Esophagus (tissue), 2 donors: ENCODE results near the gene TKFC. TPM values are rescaled to one million over a fixed set of nuclear protein-coding genes. Genes with fewer than 3 reads are reported as not detected.

Experiments
- H3K27ac ChIP-seq, 2 donors: one replicate each; pipeline ENCODE4 v1.5.1; 2013; ENCODE audit warnings: low read depth in 2 of 2, mild to moderate bottlenecking in 2 of 2, inconsistent platforms in 1 of 2, low read length in 1 of 2, moderate library complexity in 1 of 2
- H3K27me3 ChIP-seq, 2 donors: one replicate each; pipeline ENCODE4 v1.6.1; 2013; ENCODE audit warnings: low read length in 2 of 2, control low read depth in 1 of 2, mild to moderate bottlenecking in 1 of 2; ENCODE audit not compliant: insufficient read depth in 2 of 2, control insufficient read depth in 1 of 2
- H3K36me3 ChIP-seq, 2 donors: one replicate each; pipeline ENCODE4 v1.6.1; 2013; ENCODE audit warnings: low read length in 1 of 2; ENCODE audit not compliant: control insufficient read depth in 2 of 2, insufficient read depth in 2 of 2
- H3K4me1 ChIP-seq, 2 donors: one replicate each; pipeline ENCODE4 v1.6.1; 2013; ENCODE audit warnings: low read length in 1 of 2; ENCODE audit not compliant: control insufficient read depth in 2 of 2, insufficient read depth in 2 of 2
- H3K4me3 ChIP-seq, 2 donors: one replicate each; pipeline ENCODE4 v1.5.1; 2013; ENCODE audit warnings: low read length in 2 of 2, mild to moderate bottlenecking in 2 of 2, low read depth in 1 of 2, moderate library complexity in 1 of 2
- H3K9me3 ChIP-seq, 2 donors: one replicate each; pipeline ENCODE4 v1.6.1; 2013; ENCODE audit warnings: mild to moderate bottlenecking in 2 of 2, low read depth in 1 of 2, low read length in 1 of 2, moderate library complexity in 1 of 2; ENCODE audit not compliant: control insufficient read depth in 2 of 2, insufficient read depth in 1 of 2
- WGBS, 2 donors: extraction: QIAGEN DNeasy Blood & Tissue Kit; methylation state at CpG; one replicate each; pipeline ENCODE4 v1.1.7; 2013; 5-methylcytosine and 5-hydroxymethylcytosine counted together
- polyA plus RNA-seq, 2 donors: library from polyadenylated mRNA; stranded (reverse); fragments of 200-250 nt; gene quantifications; one replicate each; pipeline ENCODE4 v1.2.3, GENCODE V29; 2013
- donor health status: healthy with polysubstance abuse.
- donor health status: Bipolar disorder and iron deficiency.

TKFC gene, protein sequence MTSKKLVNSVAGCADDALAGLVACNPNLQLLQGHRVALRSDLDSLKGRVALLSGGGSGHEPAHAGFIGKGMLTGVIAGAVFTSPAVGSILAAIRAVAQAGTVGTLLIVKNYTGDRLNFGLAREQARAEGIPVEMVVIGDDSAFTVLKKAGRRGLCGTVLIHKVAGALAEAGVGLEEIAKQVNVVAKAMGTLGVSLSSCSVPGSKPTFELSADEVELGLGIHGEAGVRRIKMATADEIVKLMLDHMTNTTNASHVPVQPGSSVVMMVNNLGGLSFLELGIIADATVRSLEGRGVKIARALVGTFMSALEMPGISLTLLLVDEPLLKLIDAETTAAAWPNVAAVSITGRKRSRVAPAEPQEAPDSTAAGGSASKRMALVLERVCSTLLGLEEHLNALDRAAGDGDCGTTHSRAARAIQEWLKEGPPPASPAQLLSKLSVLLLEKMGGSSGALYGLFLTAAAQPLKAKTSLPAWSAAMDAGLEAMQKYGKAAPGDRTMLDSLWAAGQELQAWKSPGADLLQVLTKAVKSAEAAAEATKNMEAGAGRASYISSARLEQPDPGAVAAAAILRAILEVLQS
- 10 to 100 TPM; 23.9 to 42.5 TPM for polyA plus RNA-seq

DNA sequence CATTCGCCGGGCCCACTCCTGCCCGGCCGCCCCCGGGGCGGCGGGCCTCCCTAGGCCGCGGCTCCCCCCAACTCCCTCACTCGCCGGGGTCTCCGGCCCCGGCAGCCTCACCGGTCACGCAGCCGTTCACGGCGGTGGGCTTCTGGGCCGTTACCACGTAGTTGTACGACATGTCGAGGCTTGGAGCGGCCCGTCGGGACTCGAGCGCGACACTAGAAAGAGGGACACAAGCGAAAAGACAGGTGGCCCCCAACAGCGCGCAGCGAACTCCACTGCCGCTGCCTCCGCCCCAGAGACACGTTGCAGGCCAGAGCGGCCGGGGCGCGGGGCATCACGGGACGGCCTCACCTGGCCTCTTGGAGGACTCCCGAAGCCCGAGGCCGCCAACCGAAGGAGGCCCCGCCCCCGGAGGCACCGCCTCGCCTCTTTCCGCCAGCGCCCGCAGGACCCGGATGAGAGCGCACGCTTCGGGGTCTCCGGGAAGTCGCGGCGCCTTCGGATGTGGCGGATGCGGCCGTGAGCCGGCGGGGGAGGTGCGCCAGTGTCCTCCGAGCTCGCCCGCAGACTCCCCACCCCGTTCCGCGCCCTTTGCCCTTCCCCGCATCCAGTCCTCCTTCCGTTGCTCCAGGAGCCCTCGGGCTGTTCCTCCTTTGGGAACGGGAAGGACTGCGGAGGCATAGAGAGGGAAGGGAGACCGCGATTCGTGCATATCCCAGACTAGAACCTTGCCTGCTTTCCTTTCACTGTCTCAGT, at the start of gene TKFC, which contains the start of gene DDB1:
Gene TKFC (plus strand): TSS at position 432 of the 753 bp plus-strand sequence. CDS start 1,501 bp downstream, outside the sequence.
Gene DDB1 (minus strand): TSS at position 309 of the 753 bp plus-strand sequence. CDS start 137 bp downstream, at position 172.
- Histone ChIP-seq H3K4me1 (peaks cover 3 to 9% of the 10 kb centered on the region in 2 donors), H3K27me3 (no peaks in the 10 kb centered on the region), H3K4me3 (peak within 1 kb of the TSS; percentile 77 to 92), H3K36me3 (peaks cover 2 to 11% of the 10 kb centered on the region in 2 donors), H3K9me3 (no peaks in the 10 kb centered on the region), H3K27ac (peak within 1 kb of the TSS; percentile 89 to 95)
- WGBS, 2 donors = 0 to 1% methylated on average over 71 to 81 of the region's 81 CpGs

DNA sequence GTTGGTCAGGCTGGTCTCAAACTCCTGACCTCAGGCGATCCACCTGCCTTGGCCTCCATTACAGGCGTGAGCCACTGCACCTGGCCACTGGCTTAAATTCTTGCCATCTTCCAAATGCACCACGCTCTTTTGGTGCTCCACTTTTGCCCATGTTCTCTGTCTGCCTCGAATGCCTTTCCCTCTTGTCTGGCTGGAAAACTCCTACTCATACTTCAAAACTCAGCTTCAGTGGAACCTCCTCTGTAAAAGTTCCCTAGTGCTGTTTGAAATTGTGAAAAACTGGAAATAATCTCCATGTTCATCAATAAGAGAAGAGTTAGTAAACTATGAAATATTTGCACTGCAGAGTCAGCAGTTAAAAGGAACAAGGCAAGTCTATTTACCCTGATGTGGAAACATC, 49.4 kb upstream of the TKFC start:
- Histone ChIP-seq H3K9me3 (no peaks in the 10 kb centered on the region), H3K4me3 (no peak overlapping the region), H3K27me3 (no peaks in the 10 kb centered on the region), H3K27ac (no peak overlapping the region), H3K4me1 (peaks cover 0 to 12% of the 10 kb centered on the region in 2 donors), H3K36me3 (peaks cover 0 to 2% of the 10 kb centered on the region in 2 donors)
- WGBS, 2 donors = 93 to 94% methylated on average over 4 of the region's 4 CpGs

DNA sequence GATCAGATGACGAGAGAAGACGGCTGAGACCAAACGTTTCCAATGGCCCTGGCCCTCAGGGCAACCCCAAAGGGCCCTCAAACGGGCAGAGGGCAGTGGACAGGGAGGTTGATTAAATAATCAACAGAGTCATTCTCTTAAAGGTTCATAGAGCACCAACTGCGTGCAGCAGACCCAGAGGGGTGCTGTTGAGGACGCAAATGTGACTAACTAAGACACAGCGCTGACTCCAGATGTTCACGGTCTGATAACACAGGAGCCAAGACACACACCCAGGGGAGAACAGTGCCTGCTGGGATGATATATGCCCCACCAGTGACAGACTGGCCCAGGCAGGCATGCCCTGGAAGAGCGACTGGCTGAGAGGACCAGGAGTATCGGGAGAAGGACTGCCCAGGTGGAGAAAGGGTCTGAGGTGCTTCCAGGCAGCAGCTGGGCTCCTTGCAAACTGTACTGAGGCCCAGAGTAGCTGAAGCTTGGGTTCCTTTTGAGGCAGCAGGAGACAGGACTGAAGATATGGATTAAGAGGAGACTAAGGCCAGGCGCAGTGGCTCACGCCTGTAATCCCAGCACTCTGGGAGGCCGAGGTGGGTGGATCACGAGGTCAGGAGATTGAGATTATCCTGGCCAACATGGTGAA, 45.6 kb upstream of the TKFC start:
- Histone ChIP-seq H3K36me3 (peaks cover 0 to 2% of the 10 kb centered on the region in 2 donors), H3K4me3 (no peak overlapping the region), H3K9me3 (no peaks in the 10 kb centered on the region), H3K4me1 (no peaks in the 10 kb centered on the region), H3K27ac (no peak overlapping the region), H3K27me3 (no peaks in the 10 kb centered on the region)
- WGBS, 2 donors = 81% methylated on average over 14 of the region's 14 CpGs

GRCh38 chr11:61290905-61291690, 41.9 kb upstream of the TKFC start:
- WGBS, 2 donors = 84 to 87% methylated on average over 12 of the region's 12 CpGs
- Histone ChIP-seq H3K36me3 (no peaks in the 10 kb centered on the region), H3K27ac (no peak overlapping the region), H3K4me1 (peaks cover 4 to 15% of the 10 kb centered on the region in 2 donors), H3K9me3 (no peaks in the 10 kb centered on the region), H3K4me3 (no peak overlapping the region), H3K27me3 (no peaks in the 10 kb centered on the region)

DNA sequence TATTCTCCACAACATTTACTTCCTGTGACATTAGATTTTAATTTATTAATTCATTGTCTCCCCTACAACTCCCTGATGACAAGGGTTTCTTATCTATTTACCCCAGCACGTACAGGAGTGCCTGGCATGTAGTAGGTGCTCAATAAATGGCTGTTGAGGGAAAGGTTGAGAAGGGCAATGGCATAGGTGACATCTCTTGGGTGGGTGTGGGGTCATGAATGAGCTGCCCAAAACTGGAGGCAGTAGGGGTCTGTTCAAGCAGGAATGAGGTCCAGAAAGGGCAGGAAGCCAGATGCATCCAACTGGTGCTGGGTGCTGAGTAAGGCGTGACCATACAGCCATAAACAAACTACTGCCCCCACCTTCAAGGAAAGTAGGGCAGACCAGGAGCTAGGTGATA, 40.7 kb upstream of the TKFC start:
- peaks cover 4 to 18% of the 10 kb centered on the region in 2 donors for H3K4me1 ChIP-seq
- no peak overlapping the region for H3K4me3 ChIP-seq
- no peak overlapping the region for H3K27ac ChIP-seq
- H3K9me3 ChIP-seq = no peaks in the 10 kb centered on the region
- WGBS, 2 donors = 92 to 96% methylated on average over 2 of the region's 2 CpGs
- no peaks in the 10 kb centered on the region for H3K27me3 ChIP-seq
- H3K36me3 ChIP-seq = no peaks in the 10 kb centered on the region

GRCh38 chr11:61293867-61294716, 38.9 kb upstream of the TKFC start:
- H3K36me3 ChIP-seq = peaks cover 0 to 5% of the 10 kb centered on the region in 2 donors
- H3K27ac ChIP-seq = no peak overlapping the region
- no peaks in the 10 kb centered on the region for H3K9me3 ChIP-seq
- H3K4me3 ChIP-seq = peak overlapping the region; percentile 43 to 46
- H3K4me1 ChIP-seq = peaks cover 4 to 18% of the 10 kb centered on the region in 2 donors
- 1% methylated on average over 50 to 60 of the region's 60 CpGs for whole genome bisulfite sequencing, 2 donors
- H3K27me3 ChIP-seq = no peaks in the 10 kb centered on the region

- H3K9me3 ChIP-seq = no peaks in the 10 kb centered on the region
- peaks cover 0 to 12% of the 10 kb centered on the region in 2 donors for H3K36me3 ChIP-seq
- H3K4me1 ChIP-seq = peaks cover 4 to 18% of the 10 kb centered on the region in 2 donors
- 4 to 5% methylated on average over 78 to 97 of the region's 97 CpGs for WGBS, 2 donors
- H3K27ac ChIP-seq = no peak within 1 kb of the TSS
- no peaks in the 10 kb centered on the region for H3K27me3 ChIP-seq
- peak within 1 kb of the TSS; percentile 43 to 46 for H3K4me3 ChIP-seq
These were observed 38.1 kb upstream of the TKFC start, which contains the start of gene VWCE for GRCh38 chr11:61294717-61295595. Gene VWCE, minus strand, starts transcription at chr11:61295316. Its CDS starts 279 bp downstream, at chr11:61295037.
